K562 (cell line): ENCODE data around the gene RALGPS1. TPM values are rescaled to one million over a fixed set of nuclear protein-coding genes. Genes with fewer than 3 reads are reported as not detected.

Experiments used
- E2F3 ChIP-seq: fragments of 250-450 bp; sonication (Bioruptor Pico); IDR thresholded peaks from 2 replicates; pipeline ENCODE4 v1.4.0; 2020; ENCODE audit warnings: mild to moderate bottlenecking
- ESRRA ChIP-seq: fragments of 450-650 bp; IDR thresholded peaks from 2 replicates; pipeline ENCODE4 v1.6.1; 2014; ENCODE audit warnings: low read depth, mild to moderate bottlenecking, moderate library complexity, borderline replicate concordance
- MEF2D ChIP-seq: conservative IDR thresholded peaks from 2 replicates; pipeline ENCODE4 v1.6.1; 2016; ENCODE audit warnings: low read depth, missing genetic modification characterization, missing compliant biosample characterization
- NCOR1 ChIP-seq: fragments of 450-650 bp; IDR thresholded peaks from 2 replicates; pipeline ENCODE4 v1.6.1; 2016; ENCODE audit warnings: mild to moderate bottlenecking, moderate library complexity
- NFYB ChIP-seq: IDR thresholded peaks from 2 replicates; pipeline ENCODE4 v1.6.1; 2011; ENCODE audit warnings: mild to moderate bottlenecking, moderate library complexity; ENCODE audit not compliant: insufficient read length; ENCODE audit errors: extremely low read depth
- REST ChIP-seq, 2 experiments: fragments of 450-650 bp; formaldehyde crosslinking in 1 of 2; IDR thresholded peaks; 2 replicates each; pipeline versions ENCODE4 v1.4.0 to v1.6.1; 2014 to 2020; ENCODE audit warnings: mild to moderate bottlenecking in 2 of 2, borderline replicate concordance in 1 of 2, low read depth in 1 of 2
- RFX7 ChIP-seq: fragments of 250-450 bp; sonication (Bioruptor Pico); IDR thresholded peaks from 2 replicates; pipeline ENCODE4 v1.5.1; 2021; ENCODE audit warnings: mild to moderate bottlenecking
- SIRT6 ChIP-seq: IDR thresholded peaks from one replicate; pipeline ENCODE4 v1.6.1; 2012; ENCODE audit warnings: low read depth, mild to moderate bottlenecking, control low read depth, inconsistent platforms, low read length, moderate library complexity
- SREBF2 ChIP-seq: sonication (generic); formaldehyde crosslinking; IDR thresholded peaks from 2 replicates; pipeline ENCODE4 v1.4.0; 2020; ENCODE audit warnings: mild to moderate bottlenecking, missing genetic modification reagents
- STAT6 ChIP-seq: sonication (generic); formaldehyde crosslinking; IDR thresholded peaks from 2 replicates; pipeline ENCODE4 v1.8.1; 2023; ENCODE audit warnings: mild to moderate bottlenecking, missing genetic modification reagents
- TAL1 ChIP-seq: fragments of 450-650 bp; IDR thresholded peaks from 2 replicates; pipeline ENCODE4 v1.6.1; 2016; ENCODE audit warnings: mild to moderate bottlenecking
- THAP7 ChIP-seq: fragments of 250-450 bp; sonication (Bioruptor Pico); IDR thresholded peaks from 2 replicates; pipeline ENCODE4 v1.5.0; 2021
- ZC3H4 ChIP-seq: sonication (generic); formaldehyde crosslinking; IDR thresholded peaks from 2 replicates; pipeline ENCODE4 v1.9.0; 2021; ENCODE audit warnings: missing genetic modification reagents, borderline replicate concordance
- ZKSCAN1 ChIP-seq: fragments of 150-350 bp; IDR thresholded peaks from 2 replicates; pipeline ENCODE4 v1.6.1; 2016; ENCODE audit warnings: low read depth, low read length
- ZNF212 ChIP-seq: fragments of 450-650 bp; formaldehyde crosslinking; IDR thresholded peaks from 2 replicates; pipeline ENCODE4 v1.4.0; 2020; ENCODE audit warnings: mild to moderate bottlenecking
- ZNF408 ChIP-seq: fragments of 250-450 bp; sonication (Bioruptor Pico); IDR thresholded peaks from 2 replicates; pipeline ENCODE4 v1.4.0; 2020; ENCODE audit warnings: low read depth, mild to moderate bottlenecking, moderate library complexity
- ZNF511 ChIP-seq: sonication (generic); formaldehyde crosslinking; IDR thresholded peaks from 2 replicates; pipeline ENCODE4 v1.8.0; 2022; ENCODE audit warnings: mild to moderate bottlenecking, missing genetic modification reagents
- ZNF668 ChIP-seq: fragments of 250-450 bp; sonication (Bioruptor Pico); IDR thresholded peaks from 2 replicates; pipeline ENCODE4 v1.8.0; 2022; ENCODE audit warnings: mild to moderate bottlenecking, inconsistent platforms
- polyA plus RNA-seq, 8 experiments: library from polyadenylated mRNA; depleted of rRNA in 4 of 8; stranded (reverse) in 5 of 8; unstranded in 3 of 8; fragments of >200 nt; fragmentation: Nextera tagmentation in 2 of 8; fragmentation: Illumina TruSeq in 1 of 8; extraction: Ambion mirVana in 2 of 8; extraction: Trizol in 1 of 8; gene quantifications; 2 replicates each; pipeline versions ENCODE4 v1.2.1 to v1.2.3, GENCODE V29; 2011 to 2014; ENCODE audit warnings: inconsistent platforms in 1 of 8, missing spikeins in 1 of 8
- total RNA-seq, 7 experiments: library from RNA; depleted of rRNA in 6 of 7; stranded (reverse); fragments of >200 nt in 6 of 7; fragmentation: Illumina TruSeq in 2 of 7; extraction: Trizol in 2 of 7; gene quantifications; 2 replicates each; pipeline versions ENCODE4 v1.2.1 to v1.2.3, GENCODE V29; 2011 to 2021; ENCODE audit warnings: low replicate concordance in 1 of 7

RALGPS1 gene
- total and polyA plus RNA-seq, 9 of the 15 experiments (the other 6 are each of a cell fraction or from before 2014, with no cell fraction given): 0.04 to 2.6 (median 1.5) TPM

GRCh38 chr9:126984969-126985368 is 70.4 kb downstream of the RALGPS1 start (continued):
- TF ChIP-seq REST (IDR thresholded peaks at IDR 0.05; ENCODE audit: borderline replicate concordance) (no peak), REST (CRISPR knock-in tag; IDR thresholded peaks at IDR 0.05; ENCODE audit: low read depth) (0 out of 2 replicates have a peak, but pooled peaks have one; percentile 17), ZNF511 (CRISPR knock-in tag) (no peak), SREBF2 (CRISPR knock-in tag) (no peak), THAP7 (CRISPR knock-in tag) (no peak), MEF2D (peak; percentile 81), NCOR1 (0 out of 2 replicates have a peak, but pooled peaks have one; percentile 29), RFX7 (no peak), TAL1 (0 out of 2 replicates have a peak, but pooled peaks have one; percentile 14), ZC3H4 (CRISPR knock-in tag) (no peak), E2F3 (CRISPR knock-in tag) (no peak), STAT6 (CRISPR knock-in tag) (no peak), NFYB (no peak), ZNF668 (peak; percentile 67; the same call in 1 of the 2 replicates), ZKSCAN1 (no peak), ESRRA (peak; percentile 48; the same call in 1 of the 2 replicates), SIRT6 (no peak), ZNF212 (CRISPR knock-in tag) (no peak), ZNF408 (CRISPR knock-in tag) (no peak)
